Fibroblast of skin of left quadriceps (primary cell): ENCODE results near the gene TEX13B.
A peak's percentile ranks its signal among the peaks of the same experiment; 100 is the strongest.
"Not testable (repeated sequence)": the region's sequence is repeated elsewhere in the genome, so short reads cannot be mapped to it uniquely, and the experiment has no call there.

Source experiments
- DNase-seq, 2 experiments: peaks; one replicate each; pipeline ENCODE4 v3.0.0-alpha.2; 2013; ENCODE audit warnings: low read depth in 2 of 2

Gene TEX13B, protein sequence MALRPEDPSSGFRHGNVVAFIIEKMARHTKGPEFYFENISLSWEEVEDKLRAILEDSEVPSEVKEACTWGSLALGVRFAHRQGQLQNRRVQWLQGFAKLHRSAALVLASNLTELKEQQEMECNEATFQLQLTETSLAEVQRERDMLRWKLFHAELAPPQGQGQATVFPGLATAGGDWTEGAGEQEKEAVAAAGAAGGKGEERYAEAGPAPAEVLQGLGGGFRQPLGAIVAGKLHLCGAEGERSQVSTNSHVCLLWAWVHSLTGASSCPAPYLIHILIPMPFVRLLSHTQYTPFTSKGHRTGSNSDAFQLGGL

GRCh38 chrX:107982356-107982755 is at the start of gene TEX13B:
Gene TEX13B (minus strand): TSS chrX:107982370. CDS start chrX:107982127, 243 bp downstream.
- DNase-seq, result no peak

DNA sequence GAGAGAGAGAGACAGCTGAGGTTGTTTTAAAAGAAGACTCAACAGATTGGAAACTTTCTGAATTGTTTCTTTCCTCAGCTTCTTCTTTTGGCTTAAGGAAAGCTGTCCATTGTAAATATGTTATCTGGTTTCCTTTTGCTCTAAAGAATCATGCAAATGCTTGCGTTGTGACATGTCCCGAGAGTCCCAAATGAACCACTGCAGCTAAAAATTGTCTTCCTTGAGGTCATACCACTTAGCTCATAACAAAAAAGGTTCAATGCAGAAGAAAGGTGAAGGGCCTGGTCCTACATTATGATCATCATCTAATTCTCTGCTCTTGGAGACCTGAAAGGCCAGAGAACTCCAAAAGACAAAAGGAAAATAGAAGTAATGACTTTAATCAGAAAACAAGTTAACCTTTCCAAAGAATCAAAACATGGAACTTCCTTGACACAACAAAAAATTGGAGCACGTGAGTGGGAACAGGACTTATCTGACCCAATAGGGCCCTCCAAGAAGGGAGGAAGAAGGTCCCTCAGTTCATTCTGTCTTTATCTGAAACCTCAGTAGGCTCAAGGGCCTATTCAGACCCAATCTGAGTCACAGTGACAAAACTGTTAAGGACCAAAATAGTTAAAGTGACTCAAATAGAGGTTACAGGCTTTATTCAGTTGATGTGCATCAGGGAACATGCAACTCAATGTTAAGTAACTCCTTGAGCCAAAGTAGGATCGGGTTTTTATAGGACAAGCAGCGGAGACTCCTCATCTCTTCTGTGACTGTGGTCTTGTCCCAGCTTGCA is 48.0 kb upstream of the TEX13B start:
- no peak for DNase-seq

DNA sequence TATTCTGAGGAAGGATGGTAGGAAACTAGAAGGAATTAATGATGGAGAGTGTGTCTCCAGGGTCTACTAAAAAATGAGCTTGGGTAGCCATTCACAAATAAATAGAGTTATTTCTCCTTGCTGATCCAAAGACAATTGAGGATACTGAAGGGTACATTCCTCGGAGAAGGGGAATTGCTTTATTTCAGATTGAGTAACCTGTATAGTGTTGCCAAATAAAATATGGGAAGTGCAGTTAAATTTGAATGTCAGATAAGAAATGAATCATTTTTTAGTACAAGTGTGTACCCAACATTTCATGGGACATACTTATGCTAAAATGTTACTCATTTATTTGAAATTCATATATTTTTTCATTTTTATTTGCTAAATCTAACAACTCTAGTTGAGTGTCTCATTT is 46.7 kb upstream of the TEX13B start:
- DNase-seq, result no peak

DNA sequence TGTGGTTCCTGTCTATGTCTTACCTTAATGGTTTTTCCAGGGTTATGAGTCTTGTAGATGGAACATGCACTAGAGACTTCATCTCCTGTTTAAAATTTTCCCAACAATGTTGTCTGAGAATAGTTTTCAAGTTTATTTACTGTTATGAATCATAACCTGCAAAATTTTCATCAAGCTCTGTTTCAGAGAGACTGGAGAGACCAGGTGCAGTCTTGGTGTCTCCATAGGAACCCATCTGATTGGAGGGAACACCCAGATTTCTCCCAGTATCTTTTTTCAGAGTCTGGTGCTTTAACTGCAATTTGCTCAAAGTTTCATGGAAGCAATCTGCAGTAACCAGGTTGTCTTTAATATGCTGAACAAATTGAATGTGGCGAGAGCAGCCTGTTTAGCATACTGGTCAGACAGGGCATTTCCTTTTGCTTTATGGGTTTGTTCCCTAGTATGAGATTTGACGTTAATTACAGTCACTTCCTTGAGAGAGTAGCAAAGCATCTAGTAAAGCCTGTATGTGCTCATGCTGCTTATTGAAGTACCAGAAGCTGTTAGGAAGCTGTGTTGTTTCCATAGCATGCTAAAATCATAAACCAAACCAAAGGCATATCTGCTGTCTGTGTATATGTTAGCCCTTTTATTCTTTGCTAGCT is 43.9 kb upstream of the TEX13B start:
- DNase-seq, result no peak

DNA sequence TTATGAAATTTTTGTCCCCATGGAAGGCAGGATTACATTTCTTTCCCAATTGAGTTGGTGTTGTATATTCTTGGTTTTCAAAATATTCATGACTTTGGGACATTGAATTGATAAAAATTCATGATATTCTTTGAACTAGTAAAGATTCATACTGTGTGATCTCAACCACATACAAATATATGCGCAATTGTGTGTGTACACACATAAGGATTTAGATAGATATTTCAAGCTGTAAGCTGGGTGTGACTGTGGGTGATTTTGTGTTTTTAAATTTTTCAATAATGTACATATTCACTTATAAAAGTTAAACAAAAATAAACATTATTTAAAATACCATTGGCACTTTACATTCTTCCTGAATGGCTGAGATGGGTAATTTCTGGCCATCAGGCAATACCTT is 43.2 kb upstream of the TEX13B start:
- DNase-seq, result no peak

- DNase-seq, result no peak
Measured at GRCh38 chrX:108022491-108023089, 40.4 kb upstream of the TEX13B start.

GRCh38 chrX:108020631-108021030 is 38.5 kb upstream of the TEX13B start:
- DNase-seq, result no peak

GRCh38 chrX:108019382-108019875 is 37.3 kb upstream of the TEX13B start:
- DNase-seq, result no peak

GRCh38 chrX:108018656-108019381 is 36.6 kb upstream of the TEX13B start:
- no peak for DNase-seq

DNA sequence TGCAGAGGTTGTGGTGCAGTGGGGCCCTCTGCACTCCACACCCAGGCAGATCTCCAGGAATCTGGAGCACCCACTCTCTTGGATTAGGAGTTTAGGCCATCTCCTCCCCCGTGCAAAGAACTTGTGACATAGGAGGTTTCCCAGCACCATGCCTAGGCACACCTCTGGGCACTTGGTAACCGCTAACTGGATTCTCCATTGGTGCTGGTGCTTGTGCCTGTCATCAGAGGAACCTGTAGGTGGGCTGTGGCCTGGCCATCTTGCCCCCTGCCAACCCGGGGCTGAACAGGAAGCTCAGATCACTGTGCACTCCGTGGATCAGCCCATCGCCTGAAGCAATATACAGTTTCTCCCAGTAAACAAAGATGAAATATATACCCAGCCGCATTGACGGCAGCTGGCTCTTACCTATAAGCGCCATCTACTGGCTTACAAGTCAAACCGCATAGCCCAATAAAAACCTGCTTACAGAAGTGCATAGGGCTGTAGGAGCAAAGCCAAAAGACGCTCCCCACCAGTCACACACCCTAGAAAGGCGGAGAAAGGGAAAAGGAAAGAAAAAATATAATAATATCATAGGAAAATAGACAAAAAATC is 19.1 kb upstream of the TEX13B start:
- peak in 1 of 2 experiments; percentile 2 for DNase-seq

GRCh38 chrX:108000751-108001150 is 18.6 kb upstream of the TEX13B start:
- no peak for DNase-seq

DNA sequence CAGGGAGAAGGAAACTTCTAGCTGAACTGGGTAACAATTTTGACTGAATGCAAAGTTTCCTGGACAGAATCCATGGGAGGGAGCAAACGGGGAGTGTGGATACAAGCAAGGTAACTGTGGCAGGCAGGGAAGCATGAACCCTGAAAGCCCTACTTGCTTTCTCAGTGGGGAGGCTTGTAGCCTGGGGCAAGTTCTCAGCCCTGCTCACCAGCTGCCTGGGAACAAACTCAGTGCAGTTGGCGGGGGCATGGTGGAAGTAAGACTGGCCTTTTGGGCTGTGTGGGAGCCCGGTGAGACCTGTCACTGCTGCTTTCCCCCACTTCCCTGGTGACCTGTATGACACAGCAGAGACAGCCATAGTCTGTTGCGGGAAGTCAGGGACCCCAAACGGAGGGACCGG is 14.0 kb upstream of the TEX13B start:
- no peak for DNase-seq

GRCh38 chrX:107985033-107985432 is 2.9 kb upstream of the TEX13B start:
- DNase-seq, result no peak

GRCh38 chrX:107979534-107979933 is 2.6 kb downstream of the TEX13B start:
- no peak for DNase-seq

DNA sequence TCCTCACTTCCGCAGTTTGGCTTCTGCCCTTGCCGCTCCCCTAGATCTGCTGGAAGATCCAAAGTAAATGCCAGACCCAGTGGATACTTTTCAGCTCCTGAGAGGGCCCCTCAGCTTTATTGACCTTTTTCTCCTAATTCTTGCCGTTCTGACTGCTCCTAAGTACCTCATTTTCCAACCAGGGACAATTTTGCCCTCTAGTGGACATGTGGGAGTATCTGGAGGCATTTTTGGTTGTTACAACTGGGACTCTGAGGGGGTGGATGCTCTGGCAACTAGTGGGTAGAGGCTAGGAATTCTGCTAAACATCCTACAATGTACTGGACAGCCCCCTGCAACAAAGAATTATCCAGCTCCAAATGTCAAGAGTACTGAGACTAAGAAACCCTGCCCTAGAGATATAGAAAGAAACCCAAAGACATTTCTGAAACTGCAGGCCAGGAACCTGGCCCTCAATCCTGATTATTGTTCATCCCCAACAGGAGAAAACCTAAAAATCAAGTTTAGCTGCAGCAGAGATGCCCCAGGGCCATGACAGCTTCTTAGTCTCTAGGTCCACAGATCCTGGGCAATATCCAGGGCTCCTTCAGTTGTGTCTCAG is 3.4 kb downstream of the TEX13B start:
- peak in 1 of 2 experiments; percentile 3 for DNase-seq

- no peak for DNase-seq
Measured at GRCh38 chrX:107978071-107978470, 4.1 kb downstream of the TEX13B start.

GRCh38 chrX:107971636-107972035 is 10.5 kb downstream of the TEX13B start:
- DNase-seq, result no peak

GRCh38 chrX:107970073-107970472 is 12.1 kb downstream of the TEX13B start:
- DNase-seq, result no peak

DNA sequence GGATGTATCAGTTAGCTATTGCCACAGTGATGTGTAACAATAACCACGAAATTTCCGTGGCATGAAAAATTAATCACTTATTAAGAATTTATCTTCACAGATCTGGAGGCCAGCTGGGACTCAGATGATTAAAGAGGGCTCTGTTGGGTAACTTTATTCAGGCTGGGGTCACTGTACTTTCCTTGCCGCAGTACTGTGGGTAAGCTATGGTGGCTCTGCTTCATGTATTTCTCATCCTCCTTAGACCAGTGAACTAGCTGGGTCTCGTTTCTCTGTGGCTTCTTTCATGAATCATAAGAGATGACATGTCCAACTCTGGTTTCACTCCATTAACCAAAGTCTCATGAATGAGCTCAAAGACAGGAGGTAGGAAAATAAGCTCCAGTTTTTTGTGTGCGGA is 13.5 kb downstream of the TEX13B start:
- no peak for DNase-seq

- DNase-seq, result not testable (repeated sequence)
Measured at GRCh38 chrX:107955337-107955736, 26.8 kb downstream of the TEX13B start.

DNA sequence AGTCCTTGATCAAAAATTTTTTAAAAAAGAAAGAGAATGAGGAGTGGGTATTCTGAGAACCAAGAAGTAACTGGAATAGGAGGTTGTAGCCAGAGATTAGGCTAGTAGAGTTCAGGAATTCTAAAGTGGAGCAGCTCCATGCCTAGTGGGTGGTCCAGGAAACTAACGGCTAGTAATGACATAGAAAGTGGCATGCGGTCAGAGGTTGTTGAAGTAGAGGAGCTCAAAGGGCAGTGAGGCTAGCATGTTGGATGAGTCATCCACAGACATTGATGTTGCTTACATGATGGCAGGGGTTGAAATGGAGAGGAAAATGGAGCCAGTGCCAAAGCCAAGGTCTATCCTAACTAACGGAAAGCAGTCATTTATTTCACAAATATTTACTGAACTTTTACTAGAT is 42.1 kb downstream of the TEX13B start:
- no peak for DNase-seq
